ENCODE data around the gene CPN1. TPM values are rescaled to one million over a fixed set of nuclear protein-coding genes. Genes with fewer than 3 reads are reported as not detected.

CPN1 gene
- total RNA-seq, 4 donors from 2014 or later = not detected

DNA sequence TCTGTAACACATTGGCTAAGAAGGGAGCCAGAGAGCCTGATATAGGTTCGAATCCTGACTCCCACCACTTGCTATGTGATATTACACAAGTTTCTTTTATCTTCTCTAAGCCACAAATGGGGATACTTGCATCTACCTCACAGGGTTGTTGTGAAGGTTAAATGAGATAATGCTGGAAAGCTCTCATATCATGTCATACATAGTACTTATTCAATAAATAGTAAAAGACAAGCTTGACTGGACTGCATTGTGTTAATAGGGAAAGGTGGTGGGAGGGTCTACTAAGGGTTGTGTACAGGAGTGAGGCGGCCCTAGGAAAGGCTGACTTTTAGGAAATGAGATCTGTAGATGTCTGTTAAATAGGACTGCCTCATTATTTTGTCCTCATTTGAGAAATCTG is 36.1 kb downstream of the CPN1 start:
- no peak for DNase-seq
- intact Hi-C loops (cut with DNase I) = loop anchor here (5.0 kb wide), 1 partner anchor 198 kb away; no protein-coding TSS in a partner anchor
- 68 to 76% methylated on average over 2 of the region's 2 CpGs for WGBS, 2 donors
- no peak overlapping the region for H3K27ac ChIP-seq
- no peak overlapping the region for H3K4me3 ChIP-seq (replicated peaks in 1 of 3)
- no peaks in the 10 kb centered on the region for H3K27me3 ChIP-seq
- no peaks in the 10 kb centered on the region for H3K9me3 ChIP-seq
- no peak for TF ChIP-seq POLR2A (IDR thresholded peaks at IDR 0.05)
- TF ChIP-seq CTCF (IDR thresholded peaks at IDR 0.05) = no peak
- H3K4me1 ChIP-seq = no peaks in the 10 kb centered on the region
- no peaks in the 10 kb centered on the region for H3K36me3 ChIP-seq

- DNase-seq = peak; percentile 11 to 14
- WGBS, 2 donors = 65 to 75% methylated on average over 3 of the region's 3 CpGs
- H3K4me3 ChIP-seq (replicated peaks in 1 of 3) = no peak overlapping the region
- peak overlapping the region; percentile 27 to 59 (median 54) for H3K27ac ChIP-seq
- TF ChIP-seq POLR2A (IDR thresholded peaks at IDR 0.05) (no peak), CTCF (IDR thresholded peaks at IDR 0.05) (no peak)
- intact Hi-C loops (cut with DNase I) = no loop called here
- H3K36me3 ChIP-seq = no peaks in the 10 kb centered on the region
- H3K27me3 ChIP-seq = no peaks in the 10 kb centered on the region
- H3K9me3 ChIP-seq = no peaks in the 10 kb centered on the region
- no peaks in the 10 kb centered on the region for H3K4me1 ChIP-seq
Measured at GRCh38 chr10:100043796-100044195, 37.9 kb downstream of the CPN1 start.

- Histone ChIP-seq H3K36me3 (no peaks in the 10 kb centered on the region), H3K27me3 (no peaks in the 10 kb centered on the region), H3K27ac (peak overlapping the region in 2 of 3 donors; percentile 54 to 59), H3K9me3 (no peaks in the 10 kb centered on the region), H3K4me1 (no peaks in the 10 kb centered on the region), H3K4me3 (replicated peaks in 1 of 3) (no peak overlapping the region)
- TF ChIP-seq POLR2A (IDR thresholded peaks at IDR 0.05) = no peak
- TF ChIP-seq CTCF (IDR thresholded peaks at IDR 0.05) = no peak
- no peak for DNase-seq
- WGBS, 2 donors = 85 to 91% methylated on average over 2 of the region's 2 CpGs
- intact Hi-C loops (cut with DNase I) = no loop called here
Measured at GRCh38 chr10:100043344-100043743, 38.3 kb downstream of the CPN1 start.

DNA sequence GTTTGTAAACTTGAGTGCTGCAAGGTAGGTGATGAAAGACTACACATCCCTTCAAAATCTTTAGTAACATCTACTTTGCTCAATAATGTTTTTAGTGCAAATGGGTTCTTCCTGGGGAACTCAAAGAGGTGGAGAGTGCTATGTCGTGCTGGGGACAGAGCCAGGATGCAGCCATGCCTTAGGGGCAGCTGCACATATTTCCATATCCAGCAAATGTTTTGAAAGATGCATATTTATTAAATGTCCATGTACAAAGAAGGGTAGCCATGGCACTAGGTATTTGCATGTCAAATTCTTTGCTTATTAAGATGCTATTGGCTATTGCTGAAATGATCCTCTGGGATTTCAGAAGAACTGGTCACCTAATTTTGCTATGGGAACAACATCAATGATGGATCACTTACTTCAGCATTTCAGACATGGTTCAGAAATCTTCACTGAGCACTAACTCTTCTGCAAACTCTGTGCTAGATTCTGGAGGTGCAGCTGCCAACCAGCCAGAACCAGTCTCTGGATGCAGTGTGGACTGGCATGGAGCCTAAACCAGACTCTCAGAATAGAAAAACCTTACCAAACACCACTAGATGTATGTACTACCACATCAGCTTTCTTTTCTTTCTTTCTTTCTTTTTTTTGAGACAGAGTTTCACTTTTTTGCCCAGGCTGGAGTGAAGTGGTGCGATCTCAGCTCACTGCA is 40.2 kb downstream of the CPN1 start:
- H3K36me3 ChIP-seq = no peaks in the 10 kb centered on the region
- no peak overlapping the region for H3K27ac ChIP-seq
- no peaks in the 10 kb centered on the region for H3K4me1 ChIP-seq
- TF ChIP-seq POLR2A (IDR thresholded peaks at IDR 0.05) (no peak), CTCF (IDR thresholded peaks at IDR 0.05) (no peak)
- 52 to 56% methylated on average over 2 of the region's 2 CpGs for WGBS, 2 donors
- H3K9me3 ChIP-seq = no peaks in the 10 kb centered on the region
- DNase-seq = peak; percentile 53 to 65
- intact Hi-C loops (cut with DNase I) = no loop called here
- no peaks in the 10 kb centered on the region for H3K27me3 ChIP-seq
- H3K4me3 ChIP-seq (replicated peaks in 1 of 3) = no peak overlapping the region

- Histone ChIP-seq H3K27me3 (no peaks in the 10 kb centered on the region), H3K4me3 (replicated peaks in 1 of 3) (no peak overlapping the region), H3K9me3 (no peaks in the 10 kb centered on the region), H3K27ac (no peak overlapping the region), H3K4me1 (no peaks in the 10 kb centered on the region), H3K36me3 (no peaks in the 10 kb centered on the region)
- no peak for TF ChIP-seq POLR2A (IDR thresholded peaks at IDR 0.05)
- TF ChIP-seq CTCF (IDR thresholded peaks at IDR 0.05) = no peak
- intact Hi-C loops (cut with DNase I) = no loop called here
- WGBS, 2 donors = 50 to 71% methylated on average over 1 of the region's 1 CpG
- no peak for DNase-seq
Measured at GRCh38 chr10:100038561-100039071, 43.1 kb downstream of the CPN1 start.

Measured in thyroid gland (tissue), 4 donors.